HG03064 (cell line): ENCODE data around the gene PIP5KL1.

ENCODE experiments used
- ATAC-seq: cut with Tn5 transposase; IDR thresholded peaks from one replicate; pipeline ENCODE4 v1.9.1; 2021; ENCODE audit warnings: low read depth; ENCODE audit not compliant: unreplicated experiment

PIP5KL1 gene

GRCh38 chr9:127968700-127969383 is 38.3 kb upstream of the PIP5KL1 start:
- no peak for ATAC-seq

- no peak for ATAC-seq
Observed at GRCh38 chr9:127968042-127968441, 37.5 kb upstream of the PIP5KL1 start.

- no peak for ATAC-seq
Observed at GRCh38 chr9:127967151-127967809, 36.7 kb upstream of the PIP5KL1 start.

DNA sequence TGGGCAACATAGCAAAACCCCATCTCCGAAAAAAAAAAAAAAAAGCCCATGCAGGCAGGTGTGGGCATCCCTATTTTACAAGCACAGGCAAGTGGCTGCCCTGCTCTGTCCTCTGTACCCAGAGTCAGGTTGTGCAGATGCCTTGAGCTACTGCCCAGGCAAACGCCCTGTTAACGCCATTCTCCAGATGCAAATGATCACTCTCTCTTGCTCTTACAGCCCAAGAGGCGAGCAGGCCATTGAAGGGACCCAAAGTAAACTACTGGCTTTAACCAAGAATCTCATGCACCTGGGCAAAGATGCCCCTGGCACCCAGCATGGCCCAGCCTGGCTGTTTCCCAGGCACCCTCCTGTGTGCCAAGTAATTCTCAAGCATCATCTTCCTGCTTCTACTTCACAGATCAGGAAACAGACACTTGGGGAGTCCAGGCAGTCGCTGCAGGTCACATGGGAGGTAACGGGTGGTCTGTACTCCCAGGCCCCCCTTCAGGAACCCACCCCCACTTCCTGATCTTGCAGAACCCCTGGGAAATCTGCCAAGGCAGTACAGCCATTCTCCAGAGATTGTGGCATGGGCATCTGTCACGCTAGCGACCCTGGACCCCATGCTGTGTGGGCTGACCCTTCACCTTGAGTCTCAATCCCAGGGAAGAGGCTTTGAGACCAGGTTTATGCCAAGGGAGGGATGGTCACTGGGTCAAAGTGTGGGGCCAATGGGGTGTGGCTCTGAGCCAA is 36.0 kb upstream of the PIP5KL1 start:
- ATAC-seq, result no peak

GRCh38 chr9:127965953-127966352 is 35.4 kb upstream of the PIP5KL1 start:
- ATAC-seq, result no peak

- no peak for ATAC-seq
Observed at GRCh38 chr9:127963359-127964064, 32.9 kb upstream of the PIP5KL1 start.

- ATAC-seq, result no peak
Observed at GRCh38 chr9:127963041-127963358, 32.4 kb upstream of the PIP5KL1 start.

- no peak for ATAC-seq
Observed at GRCh38 chr9:127962278-127962677, 31.7 kb upstream of the PIP5KL1 start.

DNA sequence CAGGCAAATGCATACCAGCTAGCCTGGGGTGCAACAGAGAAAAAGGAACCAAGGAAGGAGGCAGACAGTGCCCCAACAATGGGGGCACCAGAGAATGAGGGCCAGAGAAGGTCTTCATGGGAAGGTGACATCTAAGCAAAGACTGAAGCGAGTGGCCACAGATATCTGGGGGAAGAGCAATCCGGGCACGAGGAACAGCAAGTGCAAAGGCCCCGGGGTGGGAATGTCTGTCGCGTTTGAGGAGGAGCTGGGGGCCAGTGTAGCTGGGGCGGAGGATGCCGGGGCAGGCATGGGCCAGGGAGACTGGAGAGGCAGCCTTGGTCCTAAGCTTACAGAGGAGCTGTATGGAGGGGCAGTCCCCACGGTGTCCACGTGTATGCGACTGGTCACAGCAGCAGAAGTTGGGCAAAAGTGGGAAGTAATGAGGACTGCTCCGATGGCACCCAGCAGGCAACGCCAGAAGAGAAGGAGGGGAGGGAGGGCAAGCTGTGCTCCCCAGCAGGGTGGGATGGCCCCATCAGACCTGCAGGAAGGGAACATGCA is 31.1 kb upstream of the PIP5KL1 start:
- no peak for ATAC-seq

- ATAC-seq, result no peak
Observed at GRCh38 chr9:127961155-127961490, 30.5 kb upstream of the PIP5KL1 start.

- ATAC-seq, result no peak
Observed at GRCh38 chr9:127960410-127961154, 30.0 kb upstream of the PIP5KL1 start.

- ATAC-seq, result no peak
Observed at GRCh38 chr9:127959841-127960409, 29.3 kb upstream of the PIP5KL1 start.

- no peak for ATAC-seq
Observed at GRCh38 chr9:127959398-127959797, 28.8 kb upstream of the PIP5KL1 start.

GRCh38 chr9:127958728-127959127 is 28.2 kb upstream of the PIP5KL1 start:
- no peak for ATAC-seq

GRCh38 chr9:127955294-127956015 is 24.9 kb upstream of the PIP5KL1 start:
- no peak for ATAC-seq

DNA sequence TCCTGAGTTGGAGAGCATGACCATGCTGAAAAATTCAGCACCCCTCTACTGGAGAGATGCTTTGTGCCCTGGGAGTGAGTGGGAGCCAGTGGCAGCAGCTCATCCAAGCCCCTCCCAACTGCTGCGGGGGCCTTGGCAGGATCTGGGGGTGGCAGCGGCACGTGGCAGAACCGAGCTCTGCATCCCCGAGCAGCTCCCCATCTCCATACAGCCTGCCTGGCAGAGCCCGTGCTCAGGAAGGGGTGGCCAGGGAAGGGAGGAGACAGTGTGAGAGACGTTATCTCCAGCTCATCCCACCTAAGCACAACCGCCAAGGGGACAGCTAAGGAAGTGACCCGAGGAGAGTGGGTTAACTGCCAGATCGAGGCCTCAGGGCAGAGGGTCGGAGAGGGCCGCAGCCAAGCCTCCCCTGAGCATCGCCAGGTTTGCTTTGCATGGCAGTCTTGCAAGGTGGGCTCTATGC is 24.3 kb upstream of the PIP5KL1 start:
- ATAC-seq, result no peak

DNA sequence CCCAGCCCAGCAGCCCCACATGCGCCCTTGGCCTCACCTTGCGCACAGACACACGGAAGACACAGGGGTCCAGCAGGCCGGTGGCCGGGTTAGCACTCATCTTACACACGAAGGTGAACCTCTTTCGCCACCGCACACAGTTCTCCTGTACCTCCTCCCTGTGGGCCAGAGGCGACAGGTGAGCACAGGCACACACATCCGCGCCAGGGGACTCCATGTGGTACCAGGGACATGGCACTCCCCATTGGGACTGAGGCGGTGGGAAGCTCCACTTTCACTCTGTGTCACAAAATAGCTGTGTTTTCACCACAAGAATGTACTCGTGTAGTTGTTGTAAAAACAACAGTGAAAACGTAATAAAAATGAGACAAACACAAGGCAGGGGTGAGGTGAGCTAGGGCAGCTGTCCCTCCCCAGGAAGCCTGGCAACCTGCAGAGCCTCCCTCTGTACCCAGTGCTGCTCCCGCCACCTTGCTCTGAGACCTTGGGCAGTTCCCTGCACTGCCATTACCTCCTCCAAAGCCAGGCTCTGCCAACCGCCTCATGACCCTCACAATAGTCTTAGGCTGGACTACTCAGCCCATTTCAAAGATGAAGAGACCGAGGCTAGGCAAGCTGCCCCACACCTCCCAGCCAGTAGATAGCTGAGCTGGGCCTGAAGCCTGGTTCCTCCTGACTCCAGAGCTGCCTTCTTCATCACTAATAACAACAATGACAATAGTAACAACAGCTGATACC is 23.4 kb upstream of the PIP5KL1 start:
- ATAC-seq, result no peak

DNA sequence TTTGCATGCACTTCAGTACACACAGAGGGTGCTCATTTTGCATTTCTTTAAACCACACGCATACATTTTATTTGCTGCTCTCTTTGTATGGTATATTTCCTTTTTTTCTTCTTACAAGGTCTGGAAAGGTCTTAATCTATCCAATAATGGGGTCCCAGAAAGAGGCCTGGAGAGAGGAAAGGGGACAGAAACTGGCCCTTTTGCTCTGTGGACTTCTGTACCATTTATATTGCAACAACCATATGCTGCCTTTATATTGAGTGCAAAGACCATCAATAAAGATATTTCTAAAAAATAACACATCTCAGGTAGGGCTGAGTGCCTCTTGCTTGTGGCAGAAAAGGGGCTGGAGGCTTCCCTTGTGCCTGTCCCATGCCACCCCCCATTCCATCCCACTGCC is 22.6 kb upstream of the PIP5KL1 start:
- ATAC-seq, result no peak
